ENCODE results near the gene MYO16.

DNA sequence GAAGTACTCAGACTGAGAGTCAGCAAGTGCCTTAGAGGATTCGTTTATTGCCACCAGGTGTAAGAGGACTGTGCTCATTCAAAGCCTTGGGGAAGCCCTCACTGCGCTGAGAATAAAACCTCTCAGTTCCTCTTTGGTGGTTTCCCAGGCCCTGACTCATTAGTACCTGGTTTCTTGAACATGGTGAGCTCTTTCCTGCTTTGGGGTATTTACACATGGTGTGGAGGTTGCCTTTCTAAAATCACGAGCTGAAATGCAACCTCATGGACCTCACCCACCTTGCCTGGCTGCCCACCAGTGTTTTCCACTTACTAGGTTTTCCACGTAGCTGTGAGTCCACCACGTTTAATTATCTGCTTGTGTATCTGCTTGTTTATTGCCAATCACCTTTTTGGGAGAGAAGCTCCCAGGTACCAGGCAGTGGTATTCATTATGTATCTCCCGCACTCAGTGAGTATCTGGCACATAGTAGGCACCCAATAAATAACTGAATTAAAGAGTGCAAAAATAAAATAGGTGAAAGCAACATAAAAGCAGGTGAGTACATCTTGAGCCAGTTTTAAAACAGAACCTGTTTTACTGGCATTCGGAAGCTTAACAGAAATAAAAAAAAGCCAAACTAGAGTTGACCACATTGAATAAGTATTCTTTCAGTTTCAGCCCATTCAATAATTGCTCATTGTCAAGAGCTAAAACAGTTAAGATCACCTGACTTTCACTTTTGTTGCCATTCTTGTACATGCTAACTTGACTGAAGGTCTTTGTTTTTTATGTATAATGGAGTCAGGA is 533.0 kb downstream of the MYO16 start:
- TF ChIP-seq POLR2A (IDR thresholded peaks at IDR 0.05) (no peak), CTCF (IDR thresholded peaks at IDR 0.05) (no peak), EP300 (IDR thresholded peaks at IDR 0.05) (no peak)

Measured in ovary (tissue), 3 donors.